HG03095 (cell line): Measurements from ENCODE around the gene CIB4.

ENCODE experiments used
- ATAC-seq: cut with Tn5 transposase; IDR thresholded peaks from one replicate; pipeline ENCODE4 v1.9.1; 2021; ENCODE audit warnings: moderate library complexity; ENCODE audit not compliant: unreplicated experiment

Gene CIB4

GRCh38 chr2:26556309-26557243, 84.6 kb downstream of the CIB4 start:
- no peak for ATAC-seq

GRCh38 chr2:26555246-26556133, 85.7 kb downstream of the CIB4 start:
- ATAC-seq: no peak

- ATAC-seq: no peak
Measured at GRCh38 chr2:26552641-26553374, 88.4 kb downstream of the CIB4 start.

GRCh38 chr2:26550276-26551015, 90.7 kb downstream of the CIB4 start:
- ATAC-seq: no peak

GRCh38 chr2:26542676-26543505, 98.3 kb downstream of the CIB4 start:
- ATAC-seq: no peak

GRCh38 chr2:26542194-26542455, 99.0 kb downstream of the CIB4 start:
- no peak for ATAC-seq

- no peak for ATAC-seq
Measured at GRCh38 chr2:26541401-26542193, 99.6 kb downstream of the CIB4 start.

GRCh38 chr2:26540961-26541360, 100.2 kb downstream of the CIB4 start:
- no peak for ATAC-seq

- ATAC-seq: no peak
Measured at GRCh38 chr2:26540306-26540705, 100.9 kb downstream of the CIB4 start.

GRCh38 chr2:26537826-26538475, 103.2 kb downstream of the CIB4 start:
- no peak for ATAC-seq

- ATAC-seq: no peak
Measured at GRCh38 chr2:26537069-26537825, 103.9 kb downstream of the CIB4 start.

GRCh38 chr2:26536371-26537068, 104.6 kb downstream of the CIB4 start:
- ATAC-seq: no peak

GRCh38 chr2:26535663-26536275, 105.4 kb downstream of the CIB4 start:
- no peak for ATAC-seq

- ATAC-seq: no peak
Measured at GRCh38 chr2:26534865-26535662, 106.1 kb downstream of the CIB4 start.

- no peak for ATAC-seq
Measured at GRCh38 chr2:26534098-26534864, 106.9 kb downstream of the CIB4 start.
